ENCODE results near the gene MOV10. TPM values are rescaled to one million over a fixed set of nuclear protein-coding genes. Genes with fewer than 3 reads are reported as not detected.

The MOV10 gene
- total and polyA plus RNA-seq, 2 of the 13 experiments (the other 11 are each of a cell fraction or from before 2014, with no cell fraction given) = 56.4 to 58.2 TPM

- Histone ChIP-seq H3K4me1 (ENCODE audit: insufficient read depth, low read length) (peaks cover 54% of the 10 kb centered on the region), H3K27me3 (ENCODE audit: control insufficient read depth in 1 of 2, insufficient read depth in 2 of 2, low read length in 2 of 2) (no peaks in the 10 kb centered on the region), H3K36me3 (replicated peaks in 1 of 2; ENCODE audit: control insufficient read depth in 1 of 2, insufficient read depth in 2 of 2, low read length in 2 of 2) (peaks cover 0 to 15% of the 10 kb centered on the region in 2 experiments; a peak in 3 of 5 replicates), H3K4me2 (ENCODE audit: low read depth, low read length) (no peak overlapping the region), H3K9me3 (ENCODE audit: low read length) (no peaks in the 10 kb centered on the region), H3K9ac (ENCODE audit: insufficient read depth, low read depth, low read length) (no peak overlapping the region), H2AFZ (ENCODE audit: low read length) (no peak overlapping the region), H3K27ac (ENCODE audit: extremely low read length, insufficient read depth, low read length) (no peak overlapping the region), H4K20me1 (ENCODE audit: insufficient read depth, low read length) (peaks cover 33% of the 10 kb centered on the region), H3K79me2 (ENCODE audit: insufficient read depth, low read length) (peaks cover 88% of the 10 kb centered on the region), H3K4me3 (replicated peaks in 1 of 3; ENCODE audit: insufficient read depth in 1 of 3, low read depth in 2 of 3, low read length in 3 of 3) (no peak overlapping the region)
- CTCF ChIA-PET (ENCODE audit: low intra/inter-chr PET ratio, low total read pairs) = no interaction called here
- ATAC-seq (no peak; the same call in 2 of the 3 replicates), FAIRE-seq (no peak), DNase-seq (ENCODE audit: low spot score) (no peak)
- no TSS peak for BruUV-seq (replicated peaks)
- in situ Hi-C loops (cut with HindIII; ENCODE audit: extremely low pct_ligation_motif_present, low pct_unique_long_range_greater_than_20kb) (no loop called here), intact Hi-C loops (cut with micrococcal nuclease; ENCODE audit: unreplicated experiment) (no loop called here)
- 100% methylated on average over 1 of the region's 2 CpGs for WGBS (ENCODE audit: low lambda C conversion rate)
- POLR2A ChIA-PET = interaction anchor here (0.9 kb wide), 1 partner anchor 47 kb away, joined by 5 read pairs; no protein-coding TSS in a partner anchor
- TF ChIP-seq KDM2A (CRISPR knock-in tag; IDR thresholded peaks at IDR 0.05; ENCODE audit: borderline replicate concordance, low read depth) (no peak), BRCA1 (CRISPR knock-in tag; IDR thresholded peaks at IDR 0.05) (no peak), FOXM1 (CRISPR knock-in tag; IDR thresholded peaks at IDR 0.05) (no peak), FOSL1 (CRISPR knock-in tag; IDR thresholded peaks at IDR 0.05; ENCODE audit: borderline replicate concordance) (no peak), THAP8 (CRISPR knock-in tag; IDR thresholded peaks at IDR 0.05; ENCODE audit: borderline replicate concordance) (no peak), MXI1 (IDR thresholded peaks at IDR 0.05; ENCODE audit: borderline replicate concordance, low read depth, low read length) (no peak), ZBTB26 (CRISPR knock-in tag; IDR thresholded peaks at IDR 0.05; ENCODE audit: borderline replicate concordance) (no peak), ZNF101 (CRISPR knock-in tag; IDR thresholded peaks at IDR 0.05; ENCODE audit: borderline replicate concordance, low read depth) (no peak), HOXA9 (CRISPR knock-in tag; IDR thresholded peaks at IDR 0.05; ENCODE audit: borderline replicate concordance) (no peak), ZNF367 (CRISPR knock-in tag; IDR thresholded peaks at IDR 0.05; ENCODE audit: borderline replicate concordance) (no peak), NFAT5 (CRISPR knock-in tag; IDR thresholded peaks at IDR 0.05) (no peak), BRF2 (CRISPR knock-in tag; IDR thresholded peaks at IDR 0.05) (no peak), TBL1XR1 (IDR thresholded peaks at IDR 0.05; ENCODE audit: borderline replicate concordance, low read length, partially characterized antibody) (no peak), ZNF20 (CRISPR knock-in tag; IDR thresholded peaks at IDR 0.05) (no peak), CENPT (CRISPR knock-in tag; IDR thresholded peaks at IDR 0.05; ENCODE audit: low read depth) (no peak), RAD21 (CRISPR knock-in tag; IDR thresholded peaks at IDR 0.05) (no peak), U2AF2 (IDR thresholded peaks at IDR 0.05; ENCODE audit: low read depth, low read length) (no peak)
Measured at GRCh38 chr1:112625696-112626095, 48.8 kb upstream of the MOV10 start.
